Measurements from ENCODE around the gene PRMT2.
"Not testable (repeated sequence)": the region's sequence is repeated elsewhere in the genome, so short reads cannot be mapped to it uniquely, and the experiment has no call there.

PRMT2 gene

GRCh38 chr21:46662367-46662654 lies 26.8 kb downstream of the PRMT2 start:
- Histone ChIP-seq H3K9me3 (ENCODE audit: control insufficient read depth, insufficient read depth, low read length) (no peaks in the 10 kb centered on the region), H3K4me1 (ENCODE audit: control insufficient read depth, insufficient read depth, low read length) (no peaks in the 10 kb centered on the region), H3K27me3 (ENCODE audit: control insufficient read depth, insufficient read depth, low read length) (peaks cover under 1% of the 10 kb centered on the region; the same call in 1 of the 2 replicates), H3K36me3 (ENCODE audit: control insufficient read depth, insufficient read depth, low read length) (peaks cover 12% of the 10 kb centered on the region), H3K9ac (ENCODE audit: low read depth, low read length) (no peak overlapping the region), H3K27ac (ENCODE audit: low read depth, low read length) (no peak overlapping the region), H3K4me3 (ENCODE audit: low read depth, low read length) (no peak overlapping the region)

- H3K36me3 ChIP-seq (ENCODE audit: control insufficient read depth, insufficient read depth, low read length) = peaks cover 12% of the 10 kb centered on the region
- H3K4me3 ChIP-seq (ENCODE audit: low read depth, low read length) = no peak overlapping the region
- peaks cover 5% of the 10 kb centered on the region; the same call in 1 of the 2 replicates for H3K27me3 ChIP-seq (ENCODE audit: control insufficient read depth, insufficient read depth, low read length)
- no peak overlapping the region for H3K9ac ChIP-seq (ENCODE audit: low read depth, low read length)
- H3K27ac ChIP-seq (ENCODE audit: low read depth, low read length) = no peak overlapping the region
- no peaks in the 10 kb centered on the region for H3K4me1 ChIP-seq (ENCODE audit: control insufficient read depth, insufficient read depth, low read length)
- H3K9me3 ChIP-seq (ENCODE audit: control insufficient read depth, insufficient read depth, low read length) = no peaks in the 10 kb centered on the region
These were observed 27.5 kb downstream of the PRMT2 start for GRCh38 chr21:46662765-46663500.

- Histone ChIP-seq H3K36me3 (ENCODE audit: control insufficient read depth, insufficient read depth, low read length) (peaks cover 12% of the 10 kb centered on the region), H3K4me3 (ENCODE audit: low read depth, low read length) (no peak overlapping the region), H3K9me3 (ENCODE audit: control insufficient read depth, insufficient read depth, low read length) (no peaks in the 10 kb centered on the region), H3K27me3 (ENCODE audit: control insufficient read depth, insufficient read depth, low read length) (peaks cover 11% of the 10 kb centered on the region), H3K27ac (ENCODE audit: low read depth, low read length) (no peak overlapping the region), H3K9ac (ENCODE audit: low read depth, low read length) (no peak overlapping the region), H3K4me1 (ENCODE audit: control insufficient read depth, insufficient read depth, low read length) (no peaks in the 10 kb centered on the region)
These were observed 28.3 kb downstream of the PRMT2 start for GRCh38 chr21:46663754-46664153.

DNA sequence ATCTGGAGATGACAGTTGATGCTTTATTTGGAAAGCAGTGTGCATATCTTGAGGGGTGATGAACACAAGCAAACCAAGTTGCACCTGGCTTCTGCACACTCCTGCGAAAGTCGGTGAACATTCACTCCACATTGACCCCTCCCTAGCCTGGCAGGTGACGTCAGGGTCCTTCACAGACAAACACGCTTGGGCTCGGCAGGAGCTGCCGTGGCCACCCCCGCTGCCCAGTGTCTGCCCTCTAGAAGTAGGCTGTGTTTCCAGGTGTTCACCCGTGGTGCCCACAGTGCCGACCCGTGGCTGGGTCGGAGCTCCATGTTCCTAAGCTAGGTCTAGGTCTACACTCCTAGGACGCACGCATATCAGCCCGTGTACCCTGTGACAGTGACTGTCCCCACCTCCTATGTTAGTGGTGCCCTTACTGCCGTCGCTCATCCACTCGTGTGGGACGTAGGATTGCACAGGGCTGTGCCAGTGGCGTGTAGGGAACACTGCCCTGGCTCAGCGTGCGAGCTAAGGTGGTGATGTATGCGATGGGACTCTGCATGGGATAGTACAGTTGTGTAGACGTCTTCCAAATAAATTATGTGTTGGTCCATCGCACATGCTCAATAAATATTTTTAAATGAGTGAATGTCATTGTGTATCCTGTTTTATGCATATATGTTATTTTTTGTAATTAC lies 29.0 kb downstream of the PRMT2 start:
- H3K9ac ChIP-seq (ENCODE audit: low read depth, low read length) = no peak overlapping the region
- H3K27me3 ChIP-seq (ENCODE audit: control insufficient read depth, insufficient read depth, low read length) = peaks cover 11% of the 10 kb centered on the region
- H3K4me1 ChIP-seq (ENCODE audit: control insufficient read depth, insufficient read depth, low read length) = no peaks in the 10 kb centered on the region
- H3K27ac ChIP-seq (ENCODE audit: low read depth, low read length) = no peak overlapping the region
- peaks cover 12% of the 10 kb centered on the region for H3K36me3 ChIP-seq (ENCODE audit: control insufficient read depth, insufficient read depth, low read length)
- H3K9me3 ChIP-seq (ENCODE audit: control insufficient read depth, insufficient read depth, low read length) = no peaks in the 10 kb centered on the region
- no peak overlapping the region for H3K4me3 ChIP-seq (ENCODE audit: low read depth, low read length)

- peaks cover 12% of the 10 kb centered on the region for H3K36me3 ChIP-seq (ENCODE audit: control insufficient read depth, insufficient read depth, low read length)
- no peak overlapping the region for H3K27ac ChIP-seq (ENCODE audit: low read depth, low read length)
- H3K9me3 ChIP-seq (ENCODE audit: control insufficient read depth, insufficient read depth, low read length) = no peaks in the 10 kb centered on the region
- H3K27me3 ChIP-seq (ENCODE audit: control insufficient read depth, insufficient read depth, low read length) = peaks cover 11% of the 10 kb centered on the region
- no peak overlapping the region for H3K9ac ChIP-seq (ENCODE audit: low read depth, low read length)
- no peak overlapping the region for H3K4me3 ChIP-seq (ENCODE audit: low read depth, low read length)
- H3K4me1 ChIP-seq (ENCODE audit: control insufficient read depth, insufficient read depth, low read length) = no peaks in the 10 kb centered on the region
These were observed 30.1 kb downstream of the PRMT2 start for GRCh38 chr21:46665566-46665965.

- H3K4me3 ChIP-seq (ENCODE audit: low read depth, low read length) = peak overlapping the region; percentile 76
- H3K27me3 ChIP-seq (ENCODE audit: control insufficient read depth, insufficient read depth, low read length) = peaks cover 11% of the 10 kb centered on the region
- no peak overlapping the region for H3K27ac ChIP-seq (ENCODE audit: low read depth, low read length)
- no peaks in the 10 kb centered on the region for H3K4me1 ChIP-seq (ENCODE audit: control insufficient read depth, insufficient read depth, low read length)
- H3K9me3 ChIP-seq (ENCODE audit: control insufficient read depth, insufficient read depth, low read length) = no peaks in the 10 kb centered on the region
- peak overlapping the region; percentile 42 for H3K9ac ChIP-seq (ENCODE audit: low read depth, low read length)
- H3K36me3 ChIP-seq (ENCODE audit: control insufficient read depth, insufficient read depth, low read length) = peaks cover 12% of the 10 kb centered on the region
These were observed 31.7 kb downstream of the PRMT2 start for GRCh38 chr21:46666941-46667740.

DNA sequence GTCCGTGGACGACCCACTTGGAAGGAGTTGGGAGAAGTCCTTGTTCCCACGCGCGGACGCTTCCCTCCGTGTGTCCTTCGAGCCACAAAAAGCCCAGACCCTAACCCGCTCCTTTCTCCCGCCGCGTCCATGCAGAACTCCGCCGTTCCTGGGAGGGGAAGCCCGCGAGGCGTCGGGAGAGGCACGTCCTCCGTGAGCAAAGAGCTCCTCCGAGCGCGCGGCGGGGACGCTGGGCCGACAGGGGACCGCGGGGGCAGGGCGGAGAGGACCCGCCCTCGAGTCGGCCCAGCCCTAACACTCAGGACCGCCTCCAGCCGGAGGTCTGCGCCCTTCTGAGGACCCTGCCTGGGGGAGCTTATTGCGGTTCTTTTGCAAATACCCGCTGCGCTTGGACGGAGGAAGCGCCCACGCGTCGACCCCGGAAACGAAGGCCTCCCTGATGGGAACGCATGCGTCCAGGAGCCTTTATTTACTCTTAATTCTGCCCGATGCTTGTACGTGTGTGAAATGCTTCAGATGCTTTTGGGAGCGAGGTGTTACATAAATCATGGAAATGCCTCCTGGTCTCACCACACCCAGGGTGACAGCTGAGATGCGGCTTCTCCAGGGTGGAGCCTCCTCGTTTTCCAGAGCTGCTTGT lies 32.4 kb downstream of the PRMT2 start:
- Histone ChIP-seq H3K9ac (ENCODE audit: low read depth, low read length) (peak overlapping the region; percentile 34; the same call in 1 of the 2 replicates), H3K4me3 (ENCODE audit: low read depth, low read length) (peak overlapping the region; percentile 76), H3K27me3 (ENCODE audit: control insufficient read depth, insufficient read depth, low read length) (peaks cover 11% of the 10 kb centered on the region), H3K9me3 (ENCODE audit: control insufficient read depth, insufficient read depth, low read length) (no peaks in the 10 kb centered on the region), H3K27ac (ENCODE audit: low read depth, low read length) (no peak overlapping the region), H3K4me1 (ENCODE audit: control insufficient read depth, insufficient read depth, low read length) (no peaks in the 10 kb centered on the region), H3K36me3 (ENCODE audit: control insufficient read depth, insufficient read depth, low read length) (peaks cover 12% of the 10 kb centered on the region)

DNA sequence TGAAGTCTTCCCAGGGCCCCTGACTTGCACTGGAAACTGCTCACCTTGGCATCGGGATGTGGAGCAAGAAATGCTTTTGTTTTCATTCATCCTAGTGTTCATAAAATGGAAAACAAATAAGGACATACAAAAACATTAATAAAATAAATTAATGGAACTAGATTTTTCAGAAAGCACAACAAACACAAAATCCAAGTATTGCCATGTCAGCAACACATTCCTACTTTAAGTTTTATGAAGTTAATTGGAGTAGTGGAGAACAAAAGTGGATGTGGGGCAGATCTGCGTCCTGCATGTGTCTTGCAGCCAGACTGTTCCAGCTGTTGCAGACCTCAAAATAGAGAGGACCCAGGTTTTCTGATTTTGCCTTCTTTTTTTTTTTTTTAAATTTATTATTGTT lies 32.9 kb downstream of the PRMT2 start:
- no peaks in the 10 kb centered on the region for H3K4me1 ChIP-seq (ENCODE audit: control insufficient read depth, insufficient read depth, low read length)
- peaks cover 12% of the 10 kb centered on the region for H3K36me3 ChIP-seq (ENCODE audit: control insufficient read depth, insufficient read depth, low read length)
- peak overlapping the region; percentile 76 for H3K4me3 ChIP-seq (ENCODE audit: low read depth, low read length)
- peaks cover 11% of the 10 kb centered on the region for H3K27me3 ChIP-seq (ENCODE audit: control insufficient read depth, insufficient read depth, low read length)
- no peaks in the 10 kb centered on the region for H3K9me3 ChIP-seq (ENCODE audit: control insufficient read depth, insufficient read depth, low read length)
- H3K27ac ChIP-seq (ENCODE audit: low read depth, low read length) = no peak overlapping the region
- no peak overlapping the region for H3K9ac ChIP-seq (ENCODE audit: low read depth, low read length)

DNA sequence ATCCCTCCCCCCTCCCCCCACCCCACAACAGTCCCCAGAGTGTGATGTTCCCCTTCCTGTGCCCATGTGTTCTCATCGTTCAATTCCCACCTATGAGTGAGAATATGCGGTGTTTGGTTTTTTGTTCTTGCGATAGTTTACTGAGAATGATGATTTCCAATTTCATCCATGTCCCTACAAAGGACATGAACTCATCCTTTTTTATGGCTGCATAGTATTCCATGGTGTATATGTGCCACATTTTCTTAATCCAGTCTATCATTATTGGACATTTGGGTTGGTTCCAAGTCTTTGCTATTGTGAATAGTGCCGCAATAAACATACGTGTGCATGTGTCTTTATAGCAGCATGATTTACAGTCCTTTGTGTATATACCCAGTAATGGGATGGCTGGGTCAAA lies 33.4 kb downstream of the PRMT2 start:
- not testable (repeated sequence) for H3K9ac ChIP-seq (ENCODE audit: low read depth, low read length); H3K4me1 ChIP-seq (ENCODE audit: control insufficient read depth, insufficient read depth, low read length); H3K27ac ChIP-seq (ENCODE audit: low read depth, low read length); H3K36me3 ChIP-seq (ENCODE audit: control insufficient read depth, insufficient read depth, low read length); H3K9me3 ChIP-seq (ENCODE audit: control insufficient read depth, insufficient read depth, low read length); H3K4me3 ChIP-seq (ENCODE audit: low read depth, low read length)
- peaks cover 11% of the 10 kb centered on the region for H3K27me3 ChIP-seq (ENCODE audit: control insufficient read depth, insufficient read depth, low read length)

- H3K4me3 ChIP-seq (ENCODE audit: low read depth, low read length) = no peak overlapping the region
- H3K9me3 ChIP-seq (ENCODE audit: control insufficient read depth, insufficient read depth, low read length) = no peaks in the 10 kb centered on the region
- H3K27me3 ChIP-seq (ENCODE audit: control insufficient read depth, insufficient read depth, low read length) = no peaks in the 10 kb centered on the region
- H3K27ac ChIP-seq (ENCODE audit: low read depth, low read length) = no peak overlapping the region
- no peaks in the 10 kb centered on the region for H3K4me1 ChIP-seq (ENCODE audit: control insufficient read depth, insufficient read depth, low read length)
- no peaks in the 10 kb centered on the region for H3K36me3 ChIP-seq (ENCODE audit: control insufficient read depth, insufficient read depth, low read length)
- H3K9ac ChIP-seq (ENCODE audit: low read depth, low read length) = no peak overlapping the region
These were observed 39.0 kb downstream of the PRMT2 start for GRCh38 chr21:46674430-46675007.
